Activated CD4-positive, alpha-beta T cell treated with anti-CD3 and anti-CD28 coated beads for 1 hour (primary cell): ENCODE results near the gene NPFFR1.
"Not testable (repeated sequence)": the region's sequence is repeated elsewhere in the genome, so short reads cannot be mapped to it uniquely, and the experiment has no call there.

Experiments used
- DNase-seq: peaks from one replicate; pipeline ENCODE4 v3.0.0-alpha.2; 2020

The NPFFR1 gene

GRCh38 chr10:70284542-70285475, 1.0 kb upstream of the NPFFR1 start:
- DNase-seq: no peak

GRCh38 chr10:70283071-70283444, 746 bp downstream of the NPFFR1 start:
- no peak for DNase-seq

- no peak for DNase-seq
Measured at GRCh38 chr10:70281609-70282008, 2.2 kb downstream of the NPFFR1 start.

GRCh38 chr10:70280099-70280498, 3.7 kb downstream of the NPFFR1 start:
- no peak for DNase-seq

GRCh38 chr10:70277396-70278030, 6.3 kb downstream of the NPFFR1 start:
- no peak for DNase-seq

- DNase-seq: no peak
Measured at GRCh38 chr10:70274643-70275042, 9.2 kb downstream of the NPFFR1 start.

GRCh38 chr10:70272925-70273316, 10.9 kb downstream of the NPFFR1 start:
- DNase-seq: no peak

GRCh38 chr10:70271996-70272924, 11.5 kb downstream of the NPFFR1 start:
- DNase-seq: no peak

GRCh38 chr10:70270952-70271351, 12.9 kb downstream of the NPFFR1 start:
- DNase-seq: no peak

- DNase-seq: no peak
Measured at GRCh38 chr10:70269741-70270140, 14.1 kb downstream of the NPFFR1 start.

- DNase-seq: no peak
Measured at GRCh38 chr10:70268376-70268775, 15.4 kb downstream of the NPFFR1 start.

GRCh38 chr10:70267161-70267933, 16.5 kb downstream of the NPFFR1 start:
- no peak for DNase-seq

- DNase-seq: no peak
Measured at GRCh38 chr10:70266701-70267100, 17.1 kb downstream of the NPFFR1 start.

- no peak for DNase-seq
Measured at GRCh38 chr10:70266056-70266455, 17.7 kb downstream of the NPFFR1 start.

GRCh38 chr10:70265032-70265689, 18.6 kb downstream of the NPFFR1 start:
- DNase-seq: no peak

GRCh38 chr10:70260734-70261133, 23.1 kb downstream of the NPFFR1 start:
- DNase-seq: no peak

GRCh38 chr10:70260259-70260658, 23.5 kb downstream of the NPFFR1 start:
- DNase-seq: no peak

GRCh38 chr10:70258216-70258615, 25.6 kb downstream of the NPFFR1 start:
- DNase-seq: no peak

- not testable (repeated sequence) for DNase-seq
Measured at GRCh38 chr10:70257816-70258215, 26.0 kb downstream of the NPFFR1 start.

- DNase-seq: no peak
Measured at GRCh38 chr10:70256463-70256862, 27.3 kb downstream of the NPFFR1 start.
